Chondrocyte (in vitro differentiated cells): ENCODE data around the gene CNEP1R1. TPM values are rescaled to one million over a fixed set of nuclear protein-coding genes. Genes with fewer than 3 reads are reported as not detected.

Experiments used
- DNase-seq: peaks from one replicate; pipeline ENCODE4 v3.0.0; 2021; ENCODE audit warnings: mixed read lengths, low spot score
- H3K27ac Mint-ChIP-seq: one replicate; pipeline ENCODE4 v1.8.0; 2021; ENCODE audit warnings: mild to moderate bottlenecking, moderate library complexity, mixed read lengths; ENCODE audit not compliant: unreplicated experiment
- H3K27me3 Mint-ChIP-seq: 2 replicates; pipeline ENCODE4 v1.8.0; 2021; ENCODE audit warnings: low read depth, mixed read lengths
- H3K36me3 Mint-ChIP-seq: 2 replicates; pipeline ENCODE4 v1.8.0; 2021; ENCODE audit warnings: low read depth, mixed read lengths
- H3K4me1 Mint-ChIP-seq: 2 replicates; pipeline ENCODE4 v1.8.0; 2021; ENCODE audit warnings: low read depth, mild to moderate bottlenecking, mixed read lengths
- H3K4me3 Mint-ChIP-seq: one replicate; pipeline ENCODE4 v1.8.0; 2021; ENCODE audit warnings: mild to moderate bottlenecking, moderate library complexity, mixed read lengths; ENCODE audit not compliant: unreplicated experiment
- H3K9me3 Mint-ChIP-seq: 2 replicates; pipeline ENCODE4 v1.8.0; 2021; ENCODE audit warnings: low read depth, mixed read lengths
- CTCF ChIP-seq: fragments of 200-600 bp; sonication (generic); IDR thresholded peaks from 2 replicates; pipeline ENCODE4 v1.5.0; 2021; ENCODE audit warnings: antibody characterized with exemption, mild to moderate bottlenecking, moderate library complexity
- total RNA-seq: library from RNA; stranded (reverse); gene quantifications from 3 replicates; pipeline ENCODE4 v1.2.1, GENCODE V29; 2021

Gene CNEP1R1
- total RNA-seq, 1 donor from 2014 or later, result 25.7 TPM

- DNase-seq, result no peak
- Mint-ChIP-seq H3K4me1 (peaks cover 3% of the 10 kb centered on the region), H3K36me3 (no peaks in the 10 kb centered on the region), H3K4me3 (no peak overlapping the region), H3K27me3 (peaks cover 18% of the 10 kb centered on the region), H3K27ac (no peak overlapping the region), H3K9me3 (no peaks in the 10 kb centered on the region)
- no peak for TF ChIP-seq CTCF
Observed at GRCh38 chr16:50043358-50043757, 18.3 kb downstream of the CNEP1R1 start.

GRCh38 chr16:50045412-50045811, 20.4 kb downstream of the CNEP1R1 start:
- no peaks in the 10 kb centered on the region for H3K36me3 Mint-ChIP-seq
- H3K4me1 Mint-ChIP-seq, result no peaks in the 10 kb centered on the region
- no peak for TF ChIP-seq CTCF
- H3K27ac Mint-ChIP-seq, result no peak overlapping the region
- H3K4me3 Mint-ChIP-seq, result no peak overlapping the region
- H3K9me3 Mint-ChIP-seq, result no peaks in the 10 kb centered on the region
- no peak for DNase-seq
- H3K27me3 Mint-ChIP-seq, result peaks cover 18% of the 10 kb centered on the region

- no peak for TF ChIP-seq CTCF
- Mint-ChIP-seq H3K4me3 (no peak overlapping the region), H3K27me3 (peaks cover 27% of the 10 kb centered on the region), H3K4me1 (no peaks in the 10 kb centered on the region), H3K36me3 (no peaks in the 10 kb centered on the region), H3K9me3 (no peaks in the 10 kb centered on the region), H3K27ac (no peak overlapping the region)
- DNase-seq, result no peak
Observed at GRCh38 chr16:50046853-50047252, 21.8 kb downstream of the CNEP1R1 start.

GRCh38 chr16:50047864-50048263, 22.8 kb downstream of the CNEP1R1 start:
- Mint-ChIP-seq H3K27ac (no peak overlapping the region), H3K36me3 (no peaks in the 10 kb centered on the region), H3K27me3 (peaks cover 23% of the 10 kb centered on the region), H3K4me3 (no peak overlapping the region), H3K9me3 (no peaks in the 10 kb centered on the region), H3K4me1 (no peaks in the 10 kb centered on the region)
- DNase-seq, result no peak
- TF ChIP-seq CTCF, result no peak

GRCh38 chr16:50050802-50051201, 25.8 kb downstream of the CNEP1R1 start:
- H3K27me3 Mint-ChIP-seq, result peaks cover 12% of the 10 kb centered on the region
- no peak for DNase-seq
- H3K27ac Mint-ChIP-seq, result no peak overlapping the region
- H3K4me3 Mint-ChIP-seq, result no peak overlapping the region
- no peaks in the 10 kb centered on the region for H3K9me3 Mint-ChIP-seq
- no peaks in the 10 kb centered on the region for H3K36me3 Mint-ChIP-seq
- no peaks in the 10 kb centered on the region for H3K4me1 Mint-ChIP-seq
- no peak for TF ChIP-seq CTCF
